Sciatic nerve (tissue), 2 donors: ENCODE results near the gene DNMT3A. TPM values are rescaled to one million over a fixed set of nuclear protein-coding genes. Genes with fewer than 3 reads are reported as not detected.

Experiments used
- ATAC-seq: fragments of 200-7000 bp; cut with Tn5 transposase; one replicate; pipeline ENCODE4 v1.9.1; 2020; ENCODE audit warnings: mild to moderate bottlenecking, moderate library complexity
- DNase-seq: peaks from one replicate; pipeline ENCODE4 v3.0.0-alpha.2; 2020; ENCODE audit warnings: low spot score
- intact Hi-C: fragments of 100-400 bp; cut with DNase I; formaldehyde crosslinking; loops from one replicate; pipeline ENCODE4 v1.14.2; 2022
- microRNA-seq: library from miRNA; unstranded; fragments of <30 nt; microRNA quantifications from one replicate; pipeline ENCODE4 v1.2.0, GENCODE V29; 2020
- total RNA-seq: library from RNA; stranded (reverse); fragmentation: NEBNext Ultra II Directional; extraction: Animal tissue kit (Norgen Biotek cat#: 25700); gene quantifications from one replicate; pipeline ENCODE4 v1.2.1, GENCODE V29; 2021
- donor health status: DM: no; HTN: no; CAD: no.
- donor health status: DM: no; HTN: no; CAD: no.

Gene DNMT3A
- total RNA-seq, 1 donor from 2014 or later, result 35.0 TPM

- ATAC-seq, result no peak
- intact Hi-C loops, result no loop called here
- DNase-seq, result no peak
These were observed 139.4 kb downstream of the DNMT3A start for GRCh38 chr2:25202275-25202674.

- no peak for ATAC-seq
- intact Hi-C loops, result no loop called here
- DNase-seq, result no peak
These were observed 139.9 kb downstream of the DNMT3A start for GRCh38 chr2:25201794-25202193.

- intact Hi-C loops, result no loop called here
- no peak for ATAC-seq
- no peak for DNase-seq
These were observed 140.5 kb downstream of the DNMT3A start for GRCh38 chr2:25201265-25201664.

- intact Hi-C loops, result no loop called here
- DNase-seq (no peak), ATAC-seq (no peak)
These were observed 143.1 kb downstream of the DNMT3A start for GRCh38 chr2:25198576-25198975.

GRCh38 chr2:25198209-25198525 is 143.6 kb downstream of the DNMT3A start:
- DNase-seq (no peak), ATAC-seq (peak; percentile 48)
- intact Hi-C loops, result no loop called here

- intact Hi-C loops, result no loop called here
- ATAC-seq (peak; percentile 40), DNase-seq (no peak)
These were observed 144.2 kb downstream of the DNMT3A start for GRCh38 chr2:25197336-25198208.

- DNase-seq, result peak; percentile 53
- ATAC-seq, result no peak
- intact Hi-C loops, result no loop called here
These were observed 147.1 kb downstream of the DNMT3A start for GRCh38 chr2:25194576-25195122.

GRCh38 chr2:25190536-25190935 is 151.2 kb downstream of the DNMT3A start:
- intact Hi-C loops, result no loop called here
- DNase-seq (no peak), ATAC-seq (no peak)

GRCh38 chr2:25188405-25188804 is 153.3 kb downstream of the DNMT3A start:
- intact Hi-C loops, result no loop called here
- DNase-seq (no peak), ATAC-seq (no peak)

GRCh38 chr2:25187729-25188350 is 153.9 kb downstream of the DNMT3A start:
- DNase-seq, result peak; percentile 21
- ATAC-seq, result no peak
- intact Hi-C loops, result no loop called here

- no peak for ATAC-seq
- peak; percentile 26 for DNase-seq
These were observed 157.5 kb downstream of the DNMT3A start for GRCh38 chr2:25184254-25184653.

GRCh38 chr2:25178976-25179375 is 162.7 kb downstream of the DNMT3A start:
- intact Hi-C loops, result no loop called here
- DNase-seq (no peak), ATAC-seq (no peak)

More at GRCh38 chr2:25184254-25184653, 157.5 kb downstream of the DNMT3A start:
- intact Hi-C loops, result no loop called here

Small RNA genes lying within 50 kb of the gene (microRNA-seq; reads per million reads assigned to microRNA genes)
- 48.1 reads per million, percentile 47 among the genes with 10 or more reads in this experiment for gene MIR1301

Other genes starting within 250 kb of the DNMT3A start
- gene POMC, start 173.3 kb downstream of the DNMT3A start, total RNA-seq, result 1.1 TPM